ENCODE measurements around the gene FAM47E. TPM values are rescaled to one million over a fixed set of nuclear protein-coding genes. Genes with fewer than 3 reads are reported as not detected.

The FAM47E gene
- polyA plus RNA-seq, 10 donors, result 0.52 to 3.4 (median 1.7) TPM

Other genes with a start within 250 kb of the FAM47E start
- under 1 TPM in 9 of 10 donors, not detected in 1; 0.04 to 0.59 (median 0.20) TPM for gene CXCL9, start 244.2 kb upstream of the FAM47E start, polyA plus RNA-seq (ENCODE audit: insufficient read length in 10 of 10)
- gene CXCL10, start 228.2 kb upstream of the FAM47E start, polyA plus RNA-seq (ENCODE audit: insufficient read length in 10 of 10), result under 1 TPM in 8 of 10 donors, not detected in 2; 0.26 to 0.73 (median 0.40) TPM
- gene CXCL11, start 215.7 kb upstream of the FAM47E start, polyA plus RNA-seq (ENCODE audit: insufficient read length in 10 of 10), result under 1 TPM in 2 of 10 donors, not detected in 8; 0.13 to 0.34 TPM
- 10 to 100 TPM; 13.4 to 45.6 (median 26.2) TPM for gene ART3, start 177.0 kb upstream of the FAM47E start, polyA plus RNA-seq (ENCODE audit: insufficient read length in 10 of 10)
- gene NUP54, start 103.3 kb upstream of the FAM47E start, polyA plus RNA-seq (ENCODE audit: insufficient read length in 10 of 10), result 10 to 100 TPM; 28.7 to 67.6 (median 39.1) TPM
- 100 to 1,000 TPM; 115 to 156 (median 139) TPM for gene SCARB2, start 37.9 kb upstream of the FAM47E start, polyA plus RNA-seq (ENCODE audit: insufficient read length in 10 of 10)
- 10 to 100 TPM; 17.8 to 57.9 (median 39.7) TPM for gene STBD1, start 55.0 kb downstream of the FAM47E start, polyA plus RNA-seq (ENCODE audit: insufficient read length in 10 of 10)
- 1 to 10 TPM in 3 of 10 donors, under 1 TPM in 7; 0.52 to 1.4 (median 0.83) TPM for gene CCDC158, start 169.4 kb downstream of the FAM47E start, polyA plus RNA-seq (ENCODE audit: insufficient read length in 10 of 10)
- 10 to 100 TPM; 18.7 to 61.5 (median 22.9) TPM for gene SHROOM3, start 183.5 kb downstream of the FAM47E start, polyA plus RNA-seq (ENCODE audit: insufficient read length in 10 of 10)

Data from muscle of back (tissue), 10 donors.